K562 (cell line): Measurements from ENCODE around the gene KCNQ2. TPM values are rescaled to one million over a fixed set of nuclear protein-coding genes. Genes with fewer than 3 reads are reported as not detected.

Experiments
- ATAC-seq: fragments of 200-7000 bp; cut with Tn5 transposase; 3 replicates; pipeline ENCODE4 v1.9.1; 2020; ENCODE audit warnings: moderate library complexity
- BruUV-seq: library from RNA; stranded (reverse); fragments of 400-500 nt; replicated peaks from 2 replicates; lab custom pipeline; 2021; lab: Mats Ljungman, UMichigan
- CTCF ChIA-PET: fragments of 300-600 bp; formaldehyde crosslinking; extraction: SDS; loops from one replicate; lab custom pipeline; 2021; ENCODE audit warnings: low intra/inter-chr PET ratio; lab: Yijun Ruan, JAX
- POLR2A ChIA-PET: fragments of 300-600, 350-650 bp; sonication (Branson Sonifier 250); formaldehyde crosslinking; extraction: SDS; loops from one replicate; lab custom pipeline; 2021; ENCODE audit warnings: antibody characterized with exemption, inconsistent platforms; lab: Yijun Ruan, JAX
- DNase-seq, 4 experiments: peaks; one replicate each; pipeline versions ENCODE4 v3.0.0 to v3.0.0-alpha.2; 2011 to 2018; ENCODE audit warnings: low spot score in 3 of 4, mixed read lengths in 3 of 4; ENCODE audit errors: extremely low read depth in 1 of 4
- FAIRE-seq: peaks from 2 replicates; lab custom pipeline; 2011; peaks lifted over from hg19 to GRCh38; lab: Jason Lieb, UNC
- H2AFZ ChIP-seq: 2 replicates; pipeline ENCODE4 v1.6.0; 2011; ENCODE audit warnings: low read depth, low read length, control low read depth, inconsistent platforms
- H3K27ac ChIP-seq: fragments of 200-600 bp; 3 replicates; pipeline ENCODE4 v1.8.0; 2011; ENCODE audit warnings: low read depth, mild to moderate bottlenecking, control low read depth, inconsistent platforms, low read length, moderate library complexity, mixed read lengths; ENCODE audit errors: extremely low read depth
- H3K27me3 ChIP-seq, 2 experiments: fragments of 300-600 bp in 1 of 2; 2 replicates in 1 of 2; 3 replicates in 1 of 2; pipeline versions ENCODE4 v1.6.0 to v1.8.0; 2011; ENCODE audit warnings: inconsistent platforms in 2 of 2, low read length in 2 of 2, mild to moderate bottlenecking in 1 of 2, mixed read lengths in 1 of 2, moderate library complexity in 1 of 2; ENCODE audit not compliant: control insufficient read depth in 2 of 2, insufficient read depth in 2 of 2
- H3K36me3 ChIP-seq: fragments of 300-600 bp; 3 replicates; pipeline ENCODE4 v1.8.0; 2011; ENCODE audit warnings: mild to moderate bottlenecking, low read length, inconsistent platforms; ENCODE audit not compliant: control insufficient read depth, insufficient read depth
- H3K4me1 ChIP-seq, 2 experiments: fragments of 200-600 bp in 1 of 2; replicated peaks in 1 of 2; 2 replicates in 1 of 2; 3 replicates in 1 of 2; pipeline versions ENCODE4 v1.5.1 to v1.8.0; 2011; ENCODE audit warnings: inconsistent platforms in 2 of 2, low read length in 2 of 2, mild to moderate bottlenecking in 1 of 2, mixed read lengths in 1 of 2, moderate library complexity in 1 of 2; ENCODE audit not compliant: control insufficient read depth in 2 of 2, insufficient read depth in 2 of 2
- H3K4me2 ChIP-seq: 2 replicates; pipeline ENCODE4 v1.6.1; 2011; ENCODE audit warnings: low read length, control low read depth, inconsistent platforms, mixed read lengths; ENCODE audit not compliant: insufficient read depth
- H3K4me3 ChIP-seq: fragments of 200-600 bp; sonication (generic), shearing (Covaris generic); 2 replicates; pipeline ENCODE4 v1.5.1; 2016; ENCODE audit warnings: control low read depth, inconsistent platforms
- H3K79me2 ChIP-seq: fragments of 200-600 bp; 3 replicates; pipeline ENCODE4 v1.8.0; 2011; ENCODE audit warnings: low read length, inconsistent platforms; ENCODE audit not compliant: control insufficient read depth, insufficient read depth
- H3K9ac ChIP-seq, 2 experiments: 2 replicates each; pipeline versions ENCODE4 v1.6.0 to v1.6.1; 2011; ENCODE audit warnings: low read depth in 2 of 2, low read length in 2 of 2, control low read depth in 1 of 2, inconsistent platforms in 1 of 2, mild to moderate bottlenecking in 1 of 2, mixed read lengths in 1 of 2; ENCODE audit not compliant: insufficient read depth in 1 of 2
- H3K9me1 ChIP-seq: one replicate; pipeline ENCODE4 v1.6.0; 2011; ENCODE audit warnings: inconsistent platforms, mild to moderate bottlenecking, low read length, moderate library complexity; ENCODE audit not compliant: control insufficient read depth, insufficient read depth
- H3K9me3 ChIP-seq: replicated peaks from 2 replicates; pipeline ENCODE4 v1.5.1; 2011; ENCODE audit warnings: low read depth, low read length, inconsistent platforms; ENCODE audit not compliant: control insufficient read depth, insufficient read depth
- H4K20me1 ChIP-seq: replicated peaks from 2 replicates; pipeline ENCODE4 v1.6.1; 2011; ENCODE audit warnings: low read length, inconsistent platforms, mixed read lengths; ENCODE audit not compliant: control insufficient read depth, insufficient read depth
- ARID2 ChIP-seq: fragments of 450-650 bp; IDR thresholded peaks from 2 replicates; pipeline ENCODE4 v1.6.1; 2017; ENCODE audit warnings: antibody characterized with exemption, mild to moderate bottlenecking
- BACH1 ChIP-seq: fragments of 200-800 bp; sonication (Bioruptor generic); IDR thresholded peaks from 2 replicates; pipeline ENCODE4 v1.6.1; 2016; ENCODE audit warnings: missing genetic modification characterization, missing compliant biosample characterization
- DDX20 ChIP-seq: fragments of 450-650 bp; IDR thresholded peaks from 2 replicates; pipeline ENCODE4 v1.6.1; 2016; ENCODE audit warnings: missing genetic modification characterization, low read depth, mild to moderate bottlenecking, missing compliant biosample characterization, moderate library complexity
- MCM2 ChIP-seq: fragments of 450-650 bp; IDR thresholded peaks from 2 replicates; pipeline ENCODE4 v1.6.1; 2017; ENCODE audit warnings: low read depth, mild to moderate bottlenecking
- NFIX ChIP-seq: fragments of 250-450 bp; sonication (Bioruptor Pico); IDR thresholded peaks from 2 replicates; pipeline ENCODE4 v1.4.0; 2020; ENCODE audit warnings: low read depth, mild to moderate bottlenecking, moderate library complexity
- PTTG1 ChIP-seq: fragments of 450-650 bp; IDR thresholded peaks from 2 replicates; pipeline ENCODE4 v1.6.1; 2016; ENCODE audit warnings: low read depth, mild to moderate bottlenecking, missing genetic modification characterization, missing compliant biosample characterization
- RBFOX2 ChIP-seq: fragments of 200-400 bp; formaldehyde crosslinking; IDR thresholded peaks from 2 replicates; pipeline ENCODE4 v1.6.1; 2017; ENCODE audit warnings: low read depth, mild to moderate bottlenecking, low read length, moderate library complexity
- SRSF7 ChIP-seq: fragments of 200-400 bp; formaldehyde crosslinking; optimal IDR thresholded peaks from 2 replicates; pipeline ENCODE3; 2017; ENCODE audit warnings: mild to moderate bottlenecking, low read depth, low read length
- ZNF75A ChIP-seq: fragments of 450-650 bp; formaldehyde crosslinking; IDR thresholded peaks from 2 replicates; pipeline ENCODE4 v1.4.0; 2020; ENCODE audit warnings: mild to moderate bottlenecking
- WGBS: fragments of 100-300 bp; shearing (Covaris generic); methylation state at CpG from one replicate; pipeline ENCODE4 v1.1.6; 2016; ENCODE audit warnings: low coverage, mixed read lengths; ENCODE audit not compliant: insufficient coverage; ENCODE audit errors: missing lambda C conversion rate; 5-methylcytosine and 5-hydroxymethylcytosine counted together
- in situ Hi-C: fragments of 300-500 bp; cut with MboI; formaldehyde crosslinking; loops from 4 replicates; pipeline ENCODE4 v1.15.0; 2018; ENCODE audit warnings: inconsistent platforms, mixed read lengths
- intact Hi-C: fragments of 100-400 bp; cut with micrococcal nuclease; formaldehyde crosslinking; loops from 2 replicates; pipeline ENCODE4 v1.14.2; 2022
- polyA plus RNA-seq, 8 experiments: library from polyadenylated mRNA; depleted of rRNA in 4 of 8; stranded (reverse) in 5 of 8; unstranded in 3 of 8; fragments of >200 nt; fragmentation: Nextera tagmentation in 2 of 8; fragmentation: Illumina TruSeq in 1 of 8; extraction: Ambion mirVana in 2 of 8; extraction: Trizol in 1 of 8; gene quantifications; 2 replicates each; pipeline versions ENCODE4 v1.2.1 to v1.2.3, GENCODE V29; 2011 to 2014; ENCODE audit warnings: inconsistent platforms in 1 of 8, missing spikeins in 1 of 8
- total RNA-seq, 7 experiments: library from RNA; depleted of rRNA in 6 of 7; stranded (reverse); fragments of >200 nt in 6 of 7; fragmentation: Illumina TruSeq in 2 of 7; extraction: Trizol in 2 of 7; gene quantifications; 2 replicates each; pipeline versions ENCODE4 v1.2.1 to v1.2.3, GENCODE V29; 2011 to 2021; ENCODE audit warnings: low replicate concordance in 1 of 7
- TF ChIP-seq, protein P1 (sequence below): fragments of 250-450 bp; sonication (Bioruptor Pico); IDR thresholded peaks from 2 replicates; pipeline ENCODE4 v1.5.0; 2021
- TF ChIP-seq, protein P2 (sequence below): IDR thresholded peaks from 3 replicates; pipeline ENCODE4 v1.6.1; 2011; ENCODE audit warnings: borderline replicate concordance, mild to moderate bottlenecking; ENCODE audit not compliant: insufficient read length, insufficient read depth
- TF ChIP-seq, protein P3 (sequence below): fragments of 250-450 bp; sonication (Bioruptor Pico); IDR thresholded peaks from 2 replicates; pipeline ENCODE4 v1.5.0; 2022; ENCODE audit warnings: mild to moderate bottlenecking

Gene KCNQ2
- total and polyA plus RNA-seq, 9 of the 15 experiments (the other 6 are each of a cell fraction or from before 2014, with no cell fraction given) = 0.13 to 0.16 TPM; not detected in 7

DNA sequence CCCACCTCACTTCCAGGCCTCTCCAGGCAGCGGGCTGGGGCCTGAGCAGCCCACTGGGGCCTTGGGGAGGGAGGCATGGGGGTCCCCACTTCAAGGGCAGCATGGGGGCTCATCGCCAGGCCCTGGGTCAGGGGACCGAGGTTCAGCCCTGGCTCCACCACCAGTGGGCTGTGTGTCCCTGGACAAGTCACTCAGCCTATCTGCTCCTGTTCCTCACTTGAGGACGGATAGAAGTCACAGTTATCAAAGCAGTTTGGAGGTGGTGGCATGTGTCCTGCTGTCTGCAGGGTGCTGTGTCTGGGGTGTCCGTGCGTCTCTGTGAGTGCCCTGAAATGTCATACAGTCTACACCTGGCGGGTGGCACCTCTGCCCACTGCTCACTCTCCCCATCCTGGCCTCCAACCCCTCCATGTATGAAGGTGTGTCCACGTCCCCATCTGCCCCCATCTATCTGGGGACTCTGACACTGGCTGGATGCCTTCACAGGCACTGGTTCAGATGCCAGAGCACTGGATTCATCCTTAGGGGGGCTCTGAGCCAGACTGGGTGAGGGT is 22.8 kb upstream of the KCNQ2 start:
- peaks cover 12% of the 10 kb centered on the region for H4K20me1 ChIP-seq
- BruUV-seq = no TSS peak
- in situ Hi-C loops (no loop called here), intact Hi-C loops (no loop called here)
- H3K4me2 ChIP-seq = no peak overlapping the region
- no peak overlapping the region for H2AFZ ChIP-seq
- no peak for ATAC-seq
- H3K27me3 ChIP-seq = no peaks in the 10 kb centered on the region
- peaks cover 0 to 66% of the 10 kb centered on the region in 2 experiments; a peak in 3 of 5 replicates for H3K4me1 ChIP-seq
- no peaks in the 10 kb centered on the region for H3K9me3 ChIP-seq
- 24% methylated on average over 7 of the region's 8 CpGs for WGBS
- no peaks in the 10 kb centered on the region for H3K79me2 ChIP-seq
- TF ChIP-seq, protein P1, sequence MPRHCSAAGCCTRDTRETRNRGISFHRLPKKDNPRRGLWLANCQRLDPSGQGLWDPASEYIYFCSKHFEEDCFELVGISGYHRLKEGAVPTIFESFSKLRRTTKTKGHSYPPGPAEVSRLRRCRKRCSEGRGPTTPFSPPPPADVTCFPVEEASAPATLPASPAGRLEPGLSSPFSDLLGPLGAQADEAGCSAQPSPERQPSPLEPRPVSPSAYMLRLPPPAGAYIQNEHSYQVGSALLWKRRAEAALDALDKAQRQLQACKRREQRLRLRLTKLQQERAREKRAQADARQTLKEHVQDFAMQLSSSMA (CRISPR knock-in tag) = no peak
- no peak for TF ChIP-seq DDX20 (tag)
- TF ChIP-seq, protein P2, sequence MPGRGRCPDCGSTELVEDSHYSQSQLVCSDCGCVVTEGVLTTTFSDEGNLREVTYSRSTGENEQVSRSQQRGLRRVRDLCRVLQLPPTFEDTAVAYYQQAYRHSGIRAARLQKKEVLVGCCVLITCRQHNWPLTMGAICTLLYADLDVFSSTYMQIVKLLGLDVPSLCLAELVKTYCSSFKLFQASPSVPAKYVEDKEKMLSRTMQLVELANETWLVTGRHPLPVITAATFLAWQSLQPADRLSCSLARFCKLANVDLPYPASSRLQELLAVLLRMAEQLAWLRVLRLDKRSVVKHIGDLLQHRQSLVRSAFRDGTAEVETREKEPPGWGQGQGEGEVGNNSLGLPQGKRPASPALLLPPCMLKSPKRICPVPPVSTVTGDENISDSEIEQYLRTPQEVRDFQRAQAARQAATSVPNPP = no peak
- no peak for TF ChIP-seq ARID2
- no peak for TF ChIP-seq SRSF7
- no peak for TF ChIP-seq ZNF75A
- TF ChIP-seq, protein P3, sequence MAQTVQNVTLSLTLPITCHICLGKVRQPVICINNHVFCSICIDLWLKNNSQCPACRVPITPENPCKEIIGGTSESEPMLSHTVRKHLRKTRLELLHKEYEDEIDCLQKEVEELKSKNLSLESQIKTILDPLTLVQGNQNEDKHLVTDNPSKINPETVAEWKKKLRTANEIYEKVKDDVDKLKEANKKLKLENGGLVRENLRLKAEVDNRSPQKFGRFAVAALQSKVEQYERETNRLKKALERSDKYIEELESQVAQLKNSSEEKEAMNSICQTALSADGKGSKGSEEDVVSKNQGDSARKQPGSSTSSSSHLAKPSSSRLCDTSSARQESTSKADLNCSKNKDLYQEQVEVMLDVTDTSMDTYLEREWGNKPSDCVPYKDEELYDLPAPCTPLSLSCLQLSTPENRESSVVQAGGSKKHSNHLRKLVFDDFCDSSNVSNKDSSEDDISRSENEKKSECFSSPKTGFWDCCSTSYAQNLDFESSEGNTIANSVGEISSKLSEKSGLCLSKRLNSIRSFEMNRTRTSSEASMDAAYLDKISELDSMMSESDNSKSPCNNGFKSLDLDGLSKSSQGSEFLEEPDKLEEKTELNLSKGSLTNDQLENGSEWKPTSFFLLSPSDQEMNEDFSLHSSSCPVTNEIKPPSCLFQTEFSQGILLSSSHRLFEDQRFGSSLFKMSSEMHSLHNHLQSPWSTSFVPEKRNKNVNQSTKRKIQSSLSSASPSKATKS (CRISPR knock-in tag) = no peak
- TF ChIP-seq BACH1 (tag) = no peak
- TF ChIP-seq NFIX (CRISPR knock-in tag) = no peak
- no peak for TF ChIP-seq PTTG1
- no peak for TF ChIP-seq RBFOX2
- no peak for TF ChIP-seq MCM2
- no peaks in the 10 kb centered on the region for H3K9me1 ChIP-seq
- POLR2A ChIA-PET = no interaction called here
- CTCF ChIA-PET = interaction anchor here (0.9 to 1.3 kb wide), 2 partner anchors 19 to 24 kb away, joined by 4 to 5 read pairs; no protein-coding TSS in a partner anchor
- FAIRE-seq = no peak
- H3K9ac ChIP-seq = no peak overlapping the region
- no peak overlapping the region for H3K4me3 ChIP-seq
- no peak for DNase-seq
- H3K36me3 ChIP-seq = no peaks in the 10 kb centered on the region
- no peak overlapping the region for H3K27ac ChIP-seq
